ENCODE measurements around the gene RFT1. TPM values are rescaled to one million over a fixed set of nuclear protein-coding genes. Genes with fewer than 3 reads are reported as not detected.
A peak's percentile ranks its signal among the peaks of the same experiment; 100 is the strongest.

The RFT1 gene
- total and polyA plus RNA-seq, 2 experiments from 2014 or later: 11.3 to 13.3 TPM

GRCh38 chr3:53169045-53169831 lies 39.0 kb upstream of the RFT1 start:
- Histone ChIP-seq H2AFZ (no peak overlapping the region), H3K4me1 (ENCODE audit: insufficient read depth) (peaks cover 18% of the 10 kb centered on the region), H3K79me2 (replicated peaks; ENCODE audit: insufficient read depth) (peaks cover under 1% of the 10 kb centered on the region; the same call in 1 of the 2 replicates), H4K20me1 (replicated peaks; ENCODE audit: insufficient read depth) (no peaks in the 10 kb centered on the region; the same call in 1 of the 2 replicates), H3K36me3 (ENCODE audit: insufficient read depth) (no peaks in the 10 kb centered on the region), H3K27me3 (ENCODE audit: insufficient read depth) (no peaks in the 10 kb centered on the region), H3K9me2 (ENCODE audit: insufficient read depth) (no peaks in the 10 kb centered on the region), H3F3A (replicated peaks; ENCODE audit: low read depth) (no peaks in the 10 kb centered on the region), H3K4me3 (no peak overlapping the region), H3K4me2 (no peak overlapping the region), H3K27ac (ENCODE audit: low read depth) (no peak overlapping the region)
- Mint-ChIP-seq H3K27ac (0 out of 2 replicates have a peak overlapping the region, but pooled peaks have one; percentile 51), H3K9me3 (no peaks in the 10 kb centered on the region; the same call in 2 of the 3 replicates), H3K4me3 (no peak overlapping the region; the same call in 2 of the 3 replicates), H3K4me1 (peaks cover 56% of the 10 kb centered on the region), H3K36me3 (ENCODE audit: low read depth) (peaks cover 2% of the 10 kb centered on the region; the same call in 2 of the 3 replicates), H3K27me3 (ENCODE audit: insufficient read depth, low read depth, poor library complexity) (peaks cover 9% of the 10 kb centered on the region)
- ATAC-seq (peak; percentile 76), DNase-seq (ENCODE audit: low spot score) (peak; percentile 55)
- TF ChIP-seq REST (IDR thresholded peaks at IDR 0.05; ENCODE audit: unreplicated experiment): no peak
- no peak for TF ChIP-seq EZH2phosphoT487 (IDR thresholded peaks at IDR 0.05; ENCODE audit: unreplicated experiment)
- TF ChIP-seq ETS1 (IDR thresholded peaks at IDR 0.05): no peak
- TF ChIP-seq NANOG (IDR thresholded peaks at IDR 0.05; ENCODE audit: borderline replicate concordance): no peak

- H3K4me1 Mint-ChIP-seq: peaks cover 53% of the 10 kb centered on the region
- ATAC-seq (peak; percentile 6), DNase-seq (ENCODE audit: low spot score) (no peak)
- no peaks in the 10 kb centered on the region; the same call in 2 of the 3 replicates for H3K36me3 Mint-ChIP-seq (ENCODE audit: low read depth)
- no peak overlapping the region for H2AFZ ChIP-seq
- H3K9me2 ChIP-seq (ENCODE audit: insufficient read depth): no peaks in the 10 kb centered on the region
- no peaks in the 10 kb centered on the region; the same call in 2 of the 3 replicates for H3K9me3 Mint-ChIP-seq
- peaks cover 18% of the 10 kb centered on the region for H3K4me1 ChIP-seq (ENCODE audit: insufficient read depth)
- H3K79me2 ChIP-seq (replicated peaks; ENCODE audit: insufficient read depth): peaks cover 4% of the 10 kb centered on the region; the same call in 1 of the 2 replicates
- no peak overlapping the region for H3K27ac Mint-ChIP-seq
- peaks cover 7% of the 10 kb centered on the region for H4K20me1 ChIP-seq (replicated peaks; ENCODE audit: insufficient read depth)
- no peaks in the 10 kb centered on the region for H3K27me3 ChIP-seq (ENCODE audit: insufficient read depth)
- H3K27ac ChIP-seq (ENCODE audit: low read depth): no peak overlapping the region
- H3K4me2 ChIP-seq: no peak overlapping the region; the same call in 1 of the 2 replicates
- no peaks in the 10 kb centered on the region for H3F3A ChIP-seq (replicated peaks; ENCODE audit: low read depth)
- peaks cover 9% of the 10 kb centered on the region for H3K27me3 Mint-ChIP-seq (ENCODE audit: insufficient read depth, low read depth, poor library complexity)
- H3K4me3 ChIP-seq: no peak overlapping the region
- no peaks in the 10 kb centered on the region for H3K36me3 ChIP-seq (ENCODE audit: insufficient read depth)
- no peak overlapping the region for H3K4me3 Mint-ChIP-seq
- TF ChIP-seq CREB1 (CRISPR knock-in tag; IDR thresholded peaks at IDR 0.05; ENCODE audit: low read depth) (no peak), REST (IDR thresholded peaks at IDR 0.05; ENCODE audit: unreplicated experiment) (no peak), ZNF331 (CRISPR knock-in tag; IDR thresholded peaks at IDR 0.05; ENCODE audit: low read depth) (no peak), ETS1 (IDR thresholded peaks at IDR 0.05) (no peak), JUNB (IDR thresholded peaks at IDR 0.05; ENCODE audit: unreplicated experiment) (no peak)
Observed at GRCh38 chr3:53168175-53168923, 38.1 kb upstream of the RFT1 start.
